COR-L47 (cell line): ENCODE data around the gene P2RY8.
"Not testable (repeated sequence)": the region's sequence is repeated elsewhere in the genome, so short reads cannot be mapped to it uniquely, and the experiment has no call there.

Experiments
- DNase-seq: peaks from one replicate; lab custom pipeline; 2025; lab: John Stamatoyannopoulos, UW

Gene P2RY8

GRCh38 chrX:1520350-1520749 lies 16.6 kb downstream of the P2RY8 start:
- no peak for DNase-seq

GRCh38 chrX:1519022-1519497 lies 17.9 kb downstream of the P2RY8 start:
- no peak for DNase-seq

- no peak for DNase-seq
Observed at GRCh38 chrX:1518512-1518911, 18.5 kb downstream of the P2RY8 start.

GRCh38 chrX:1516596-1517104 lies 20.3 kb downstream of the P2RY8 start:
- DNase-seq = no peak

- DNase-seq = no peak
Observed at GRCh38 chrX:1511829-1512228, 25.2 kb downstream of the P2RY8 start.

GRCh38 chrX:1511150-1511549 lies 25.8 kb downstream of the P2RY8 start:
- no peak for DNase-seq

GRCh38 chrX:1507511-1508463 lies 29.2 kb downstream of the P2RY8 start:
- DNase-seq = no peak

- no peak for DNase-seq
Observed at GRCh38 chrX:1506916-1507315, 30.1 kb downstream of the P2RY8 start.

GRCh38 chrX:1502853-1503252 lies 34.1 kb downstream of the P2RY8 start:
- DNase-seq = no peak

- no peak for DNase-seq
Observed at GRCh38 chrX:1502241-1502640, 34.7 kb downstream of the P2RY8 start.

- no peak for DNase-seq
Observed at GRCh38 chrX:1500701-1501624, 36.0 kb downstream of the P2RY8 start.

- DNase-seq = no peak
Observed at GRCh38 chrX:1496076-1496475, 40.9 kb downstream of the P2RY8 start.

GRCh38 chrX:1493877-1494510 lies 43.0 kb downstream of the P2RY8 start:
- no peak for DNase-seq

GRCh38 chrX:1493412-1493811 lies 43.6 kb downstream of the P2RY8 start:
- no peak for DNase-seq

GRCh38 chrX:1492421-1493012 lies 44.5 kb downstream of the P2RY8 start:
- no peak for DNase-seq

GRCh38 chrX:1491851-1492349 lies 45.1 kb downstream of the P2RY8 start:
- DNase-seq = no peak

GRCh38 chrX:1491248-1491647 lies 45.7 kb downstream of the P2RY8 start:
- DNase-seq = not testable (repeated sequence)

GRCh38 chrX:1490723-1491122 lies 46.3 kb downstream of the P2RY8 start:
- DNase-seq = not testable (repeated sequence)

- not testable (repeated sequence) for DNase-seq
Observed at GRCh38 chrX:1489354-1489753, 47.6 kb downstream of the P2RY8 start.

GRCh38 chrX:1488745-1489144 lies 48.2 kb downstream of the P2RY8 start:
- no peak for DNase-seq

- DNase-seq = no peak
Observed at GRCh38 chrX:1488141-1488540, 48.8 kb downstream of the P2RY8 start.
